ENCODE results near the gene RND2. TPM values are rescaled to one million over a fixed set of nuclear protein-coding genes. Genes with fewer than 3 reads are reported as not detected.
"Not testable (repeated sequence)": the region's sequence is repeated elsewhere in the genome, so short reads cannot be mapped to it uniquely, and the experiment has no call there.

The RND2 gene
- total RNA-seq, 1 donor from 2014 or later = 3.6 TPM

DNA sequence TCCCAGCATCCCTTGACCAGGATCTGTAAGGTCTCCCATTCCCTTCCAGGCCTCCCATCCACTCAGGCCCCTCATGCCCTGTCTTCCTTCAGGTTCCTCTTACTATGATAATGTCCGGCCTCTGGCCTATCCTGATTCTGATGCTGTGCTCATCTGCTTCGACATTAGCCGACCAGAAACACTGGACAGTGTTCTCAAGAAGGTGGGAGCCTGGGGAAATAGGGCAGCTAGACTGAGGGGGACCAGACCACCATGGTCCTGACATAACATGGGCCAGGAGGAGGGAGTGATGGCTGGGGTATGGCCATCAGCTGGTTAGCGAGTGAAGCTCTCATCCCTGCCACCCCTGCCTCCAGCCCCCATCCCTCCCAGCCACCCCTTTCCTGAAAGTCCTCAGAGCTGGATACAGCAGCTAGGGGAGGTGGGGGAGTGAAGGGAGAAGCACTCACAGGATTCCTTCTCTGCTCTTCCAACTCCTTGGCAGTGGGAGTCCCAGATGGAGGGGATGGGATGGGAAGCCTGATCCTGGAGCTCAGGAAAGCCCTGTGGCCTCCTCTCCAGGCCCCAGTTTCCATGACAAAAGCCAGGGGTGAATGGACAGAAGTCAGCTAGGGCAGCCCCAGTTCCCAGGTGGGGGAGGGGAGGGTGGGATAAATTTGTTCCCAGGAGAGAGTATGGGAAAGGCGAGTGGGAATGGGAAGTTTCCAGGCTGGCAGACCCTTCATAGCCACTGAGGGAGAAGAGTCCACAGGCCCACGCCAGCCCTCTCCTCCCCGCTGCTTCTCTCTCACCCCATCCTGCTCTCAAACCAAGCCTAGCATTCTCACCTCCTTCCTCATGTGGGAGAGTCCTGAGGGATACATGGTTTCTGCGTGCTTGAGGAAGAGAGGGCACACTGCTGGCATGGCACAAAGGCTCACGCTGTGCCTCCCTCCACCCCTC, 2.3 kb downstream of the RND2 start:
- DNase-seq = no peak

DNA sequence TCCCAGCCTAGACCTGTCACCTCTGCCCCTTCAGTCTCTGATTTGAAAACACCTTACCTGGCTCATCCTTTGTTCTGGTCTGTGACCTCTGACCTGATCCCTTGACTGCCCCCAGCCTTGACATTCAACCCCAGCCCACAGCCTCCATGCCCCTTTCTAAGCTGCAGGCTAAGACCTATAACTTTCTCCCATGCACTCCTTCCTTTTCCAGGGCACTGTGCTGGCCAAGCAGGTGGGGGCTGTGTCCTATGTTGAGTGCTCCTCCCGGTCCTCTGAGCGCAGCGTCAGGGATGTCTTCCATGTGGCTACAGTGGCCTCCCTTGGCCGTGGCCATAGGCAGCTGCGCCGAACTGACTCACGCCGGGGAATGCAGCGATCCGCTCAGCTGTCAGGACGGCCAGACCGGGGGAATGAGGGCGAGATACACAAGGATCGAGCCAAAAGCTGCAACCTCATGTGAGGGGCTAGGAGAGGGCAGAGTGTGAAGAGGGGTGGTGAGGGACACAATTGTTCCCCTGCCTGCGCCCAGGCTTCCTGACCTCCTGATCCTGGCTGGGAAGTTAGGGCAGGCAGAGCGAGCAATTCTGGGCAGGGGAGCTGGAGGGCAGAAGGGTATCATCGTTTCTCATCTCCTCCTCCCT, 3.3 kb downstream of the RND2 start:
- no peak for DNase-seq

DNA sequence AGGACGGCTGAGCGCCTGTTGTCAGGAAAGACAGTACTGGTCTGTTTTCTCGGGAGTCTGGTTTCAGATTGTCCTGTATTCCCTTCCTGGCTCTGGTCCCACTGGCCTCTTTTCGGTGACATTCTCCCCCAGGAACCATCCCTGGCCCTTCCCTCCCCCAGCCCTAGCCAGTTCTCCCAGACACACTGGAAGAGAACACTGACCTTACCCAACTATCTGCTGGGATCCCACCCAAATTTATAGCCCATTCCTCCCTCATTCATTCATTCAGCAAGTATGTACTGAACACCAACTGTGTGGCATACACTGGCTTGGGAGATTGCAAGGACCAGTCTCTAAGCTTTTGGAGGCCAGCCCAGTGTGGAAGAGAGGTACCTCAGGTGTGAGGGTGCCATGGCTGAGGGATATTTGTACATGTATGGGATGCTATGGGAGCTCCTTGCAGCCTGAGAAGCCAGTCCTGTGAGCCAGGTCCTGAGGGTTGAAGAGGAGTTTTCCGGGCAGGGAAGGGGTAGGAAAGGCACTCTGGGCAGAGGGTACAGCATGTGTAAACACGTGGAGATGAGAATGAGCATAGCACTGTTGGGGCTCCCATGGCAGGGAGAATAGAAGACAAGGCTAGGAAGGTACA, 5.2 kb downstream of the RND2 start:
- DNase-seq = no peak

DNA sequence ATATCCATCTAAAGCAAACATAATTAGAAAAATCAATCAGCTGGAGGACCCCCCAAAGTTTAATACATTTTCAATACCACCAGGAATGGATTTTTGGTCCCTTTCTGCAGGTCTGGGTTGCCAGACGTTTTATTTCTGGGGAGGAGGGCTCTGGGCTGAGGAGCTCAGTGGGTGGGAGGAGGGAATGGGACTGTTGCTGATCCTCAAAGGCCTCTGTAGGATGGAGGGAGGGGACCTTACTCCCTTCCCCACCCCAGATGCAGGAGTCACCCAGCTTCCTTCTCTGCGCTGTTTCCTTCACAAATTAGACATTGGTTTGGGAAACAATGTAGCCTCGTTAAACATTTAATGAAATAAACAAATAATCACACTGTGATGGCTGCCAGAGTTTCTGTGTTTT, 6.6 kb downstream of the RND2 start:
- DNase-seq = no peak

DNA sequence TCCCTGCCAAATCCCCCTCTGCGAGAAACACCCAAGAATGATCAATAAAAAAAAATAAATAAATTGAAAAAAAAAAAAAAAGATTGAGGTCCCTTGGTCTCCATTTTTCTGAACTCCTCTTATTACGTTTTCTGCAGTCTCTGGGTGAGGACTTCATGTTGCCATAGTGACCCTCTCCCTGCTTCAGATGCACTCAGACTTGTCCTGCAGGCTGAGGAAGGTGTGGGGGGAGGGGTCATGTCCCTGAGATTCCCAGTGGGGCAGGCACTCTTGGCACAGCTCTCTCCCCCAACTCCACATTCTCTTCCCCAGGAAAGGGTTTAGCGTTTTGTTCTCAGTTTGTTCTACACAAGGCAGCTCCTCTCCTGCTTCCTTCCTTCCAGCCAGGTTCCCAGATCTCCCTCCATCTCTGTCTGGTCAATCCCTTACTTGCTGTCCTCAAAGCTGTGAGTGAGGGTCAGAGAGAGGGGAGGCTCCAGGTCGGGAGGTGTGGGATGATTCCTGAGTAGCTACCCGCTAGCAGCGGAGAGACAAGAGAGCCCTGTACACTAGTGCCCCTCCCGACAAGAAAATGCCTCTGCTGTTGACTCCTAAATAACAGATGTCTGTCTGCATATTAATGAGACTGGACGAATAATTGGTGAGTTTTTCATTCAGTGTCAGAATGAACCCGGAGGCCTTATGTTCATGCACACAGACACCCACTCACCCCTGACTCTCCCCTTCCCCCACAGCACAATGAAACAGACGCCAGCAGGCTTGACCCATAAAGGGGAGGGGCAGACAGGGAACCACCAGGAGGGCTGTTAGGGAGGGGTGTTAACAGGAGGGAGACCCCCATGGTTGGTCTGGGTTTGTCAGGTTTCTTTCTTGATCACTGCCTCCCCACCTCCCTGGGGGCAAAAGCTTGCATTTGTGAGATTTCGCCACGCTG, 9.2 kb downstream of the RND2 start:
- DNase-seq = no peak

DNA sequence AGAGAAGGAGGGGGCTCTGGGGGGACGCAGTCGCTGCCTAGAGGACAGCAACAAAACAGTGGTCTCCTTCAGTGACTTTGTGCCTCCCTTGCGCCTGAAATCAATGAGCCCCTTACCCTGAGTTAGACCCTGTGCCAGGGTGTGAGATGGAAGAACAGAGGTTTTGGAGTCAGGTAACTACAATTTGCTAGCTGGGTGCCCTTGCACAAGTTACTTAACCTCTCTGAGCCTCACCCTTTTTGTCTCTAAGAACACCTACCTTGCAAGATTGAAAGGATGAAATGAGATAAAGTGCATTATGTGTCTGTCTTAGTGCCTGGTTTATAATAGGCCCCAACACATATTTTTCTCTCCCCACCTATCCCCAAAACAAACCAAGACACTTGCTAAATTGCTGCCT, 9.9 kb downstream of the RND2 start:
- DNase-seq = no peak

DNA sequence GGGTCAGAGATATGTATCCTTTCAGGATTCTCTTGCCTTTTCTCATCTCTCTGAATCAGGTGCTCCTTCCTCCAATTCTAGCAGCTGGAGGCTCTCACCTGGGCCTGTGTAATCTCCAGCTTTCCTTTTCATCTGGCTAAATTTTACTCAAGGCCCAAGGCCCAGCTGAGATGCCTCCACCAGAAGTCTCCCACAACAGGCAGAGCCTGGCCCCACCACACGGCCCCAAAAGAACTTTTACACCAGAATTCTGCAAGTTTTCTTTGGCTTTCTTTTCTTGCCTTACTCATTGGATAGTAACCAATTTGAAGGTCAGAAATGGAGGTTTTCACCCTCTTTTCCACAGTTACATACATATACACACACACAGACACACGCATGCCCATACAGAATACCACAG, 14.6 kb downstream of the RND2 start:
- DNase-seq = no peak

DNA sequence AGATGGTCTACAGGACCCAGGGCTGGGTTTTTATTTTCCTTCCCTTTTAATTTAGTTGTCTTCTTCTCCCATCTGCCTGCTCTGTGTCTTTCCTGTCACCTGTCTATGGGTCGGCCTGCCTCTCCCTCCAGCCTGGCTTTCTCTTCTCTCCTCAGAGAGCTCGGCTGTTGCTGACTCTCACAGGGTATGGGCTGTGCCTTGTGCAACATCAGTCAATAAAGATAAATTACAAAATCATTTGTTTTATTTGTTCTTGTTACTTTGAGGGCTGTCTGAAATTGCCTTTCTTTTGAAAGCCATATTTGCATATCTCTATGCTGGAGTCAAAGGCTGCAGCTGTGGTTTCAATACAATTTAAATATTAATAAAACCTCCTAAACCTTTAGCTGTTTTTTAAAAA, 15.6 kb downstream of the RND2 start:
- DNase-seq = no peak

DNA sequence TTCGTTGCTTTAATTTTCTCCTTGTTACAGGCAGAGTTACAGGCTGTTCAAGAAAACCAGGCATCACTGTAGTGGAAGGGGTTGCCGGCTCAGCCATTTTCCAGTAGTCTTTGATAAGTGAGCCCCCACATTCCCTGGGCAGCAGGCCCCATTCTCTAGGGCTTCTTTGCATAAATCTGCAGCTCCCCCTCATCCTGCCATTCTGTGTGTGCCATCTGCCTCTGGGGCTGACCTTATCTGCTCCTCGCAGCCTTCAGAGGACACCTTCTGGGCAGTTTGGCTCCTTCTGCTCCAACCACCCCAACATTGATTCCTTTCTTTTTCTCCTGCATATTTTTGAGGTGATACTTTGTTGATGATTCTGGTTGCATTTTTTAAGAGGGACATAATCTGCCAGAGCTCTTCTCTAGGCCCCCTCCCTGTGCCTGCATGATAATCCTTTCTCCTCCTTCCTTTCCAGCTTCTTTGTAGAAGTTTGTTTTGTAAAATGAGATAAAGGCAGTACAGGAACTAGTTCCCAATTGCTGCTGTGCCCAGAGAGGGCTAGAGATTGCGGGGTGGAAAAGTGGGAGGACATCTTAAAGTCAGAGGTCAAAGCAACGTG, 17.1 kb downstream of the RND2 start:
- DNase-seq = no peak

DNA sequence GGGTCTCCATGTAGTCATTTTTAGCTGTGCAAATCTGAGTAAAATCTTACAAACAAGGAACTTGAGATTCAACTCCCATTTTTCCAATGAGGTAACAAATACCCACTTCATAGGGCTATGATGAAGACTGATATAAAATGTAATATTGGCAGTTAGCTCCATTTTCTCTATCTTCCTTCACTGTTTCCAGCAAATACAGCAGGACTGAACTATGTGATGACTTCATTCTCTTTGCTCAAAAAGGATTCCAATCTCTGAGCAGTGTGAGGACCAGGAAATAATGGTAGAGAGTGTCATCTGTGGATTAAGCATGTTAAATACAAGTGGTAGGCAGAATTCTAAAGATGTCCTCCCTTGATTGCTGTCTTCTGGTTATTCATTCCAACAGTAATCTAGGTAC, 18.3 kb downstream of the RND2 start:
- no peak for DNase-seq

DNA sequence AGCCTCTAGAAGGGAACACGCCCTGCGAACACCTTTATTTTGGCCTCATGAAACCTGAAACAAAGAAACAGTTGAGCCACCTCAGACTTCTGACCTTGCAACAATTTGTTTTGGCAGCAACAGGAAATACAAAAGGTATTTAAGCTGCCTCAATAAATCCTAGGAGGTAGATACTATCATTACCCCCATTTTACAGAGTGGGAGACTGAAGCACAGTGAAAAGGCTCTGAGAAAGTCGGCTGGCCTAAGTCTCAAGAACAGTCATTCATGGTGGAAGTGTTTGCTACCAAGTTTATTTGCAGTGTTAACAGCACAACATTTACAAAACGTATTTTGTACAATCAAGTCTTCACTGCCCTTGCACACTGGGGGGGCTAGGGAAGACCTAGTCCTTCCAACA, 19.0 kb downstream of the RND2 start:
- DNase-seq = no peak

DNA sequence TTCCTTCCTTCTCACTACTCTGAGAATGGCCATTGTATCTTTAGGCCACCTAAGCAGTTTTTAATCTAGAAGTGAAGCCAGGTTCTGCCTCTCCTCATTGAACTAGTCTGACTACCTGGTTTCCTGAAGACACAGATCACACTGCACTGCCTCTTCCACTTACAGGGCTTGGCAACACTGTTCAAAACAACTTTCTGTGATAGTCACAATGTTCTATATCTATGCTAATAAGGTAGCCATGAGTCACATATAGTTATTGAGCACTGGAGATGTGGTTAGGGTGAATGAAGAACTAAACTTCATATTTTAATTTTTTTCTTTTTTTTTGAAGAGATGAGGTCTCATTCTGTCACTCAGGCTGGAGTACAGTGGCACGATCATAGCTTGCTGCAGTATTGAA, 26.9 kb downstream of the RND2 start:
- DNase-seq = no peak

DNA sequence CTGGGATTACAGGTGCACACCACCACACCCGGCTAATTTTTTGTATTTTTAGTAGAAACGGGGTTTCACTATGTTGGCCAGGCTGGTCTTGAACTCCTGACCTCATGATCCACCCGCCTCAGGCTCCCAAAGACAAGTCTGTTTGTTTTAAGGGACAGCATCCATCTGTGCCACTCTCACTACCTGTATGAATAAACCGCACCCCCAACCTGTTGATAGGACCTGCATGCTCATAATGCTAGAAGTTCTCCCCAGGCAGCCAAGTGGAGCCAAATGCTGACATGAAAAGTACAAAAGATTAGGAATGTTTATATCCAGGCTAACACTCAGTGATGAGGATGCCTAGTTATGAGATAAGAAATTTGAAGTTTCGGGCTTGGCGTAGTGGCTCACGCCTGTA, 28.0 kb downstream of the RND2 start:
- not testable (repeated sequence) for DNase-seq

DNA sequence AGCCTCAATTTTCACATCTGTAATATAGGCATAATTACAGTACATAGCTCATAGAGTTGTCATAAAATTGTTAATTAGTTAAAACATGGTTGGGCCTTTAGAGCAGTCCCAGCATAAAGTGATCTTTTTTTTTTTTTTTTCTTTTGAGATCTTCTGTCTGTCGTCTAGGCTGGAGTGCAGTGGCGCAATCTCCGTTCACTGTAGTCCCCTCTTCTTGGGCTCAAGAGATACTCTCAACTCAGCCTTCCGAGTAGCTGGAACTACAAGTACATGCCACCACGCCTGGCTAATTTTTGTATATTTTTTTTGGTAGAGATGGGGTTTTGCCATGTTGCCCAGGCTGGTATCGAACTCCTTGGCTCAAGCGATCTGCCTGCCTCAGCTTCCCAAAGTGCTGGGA, 31.0 kb downstream of the RND2 start:
- no peak for DNase-seq

DNA sequence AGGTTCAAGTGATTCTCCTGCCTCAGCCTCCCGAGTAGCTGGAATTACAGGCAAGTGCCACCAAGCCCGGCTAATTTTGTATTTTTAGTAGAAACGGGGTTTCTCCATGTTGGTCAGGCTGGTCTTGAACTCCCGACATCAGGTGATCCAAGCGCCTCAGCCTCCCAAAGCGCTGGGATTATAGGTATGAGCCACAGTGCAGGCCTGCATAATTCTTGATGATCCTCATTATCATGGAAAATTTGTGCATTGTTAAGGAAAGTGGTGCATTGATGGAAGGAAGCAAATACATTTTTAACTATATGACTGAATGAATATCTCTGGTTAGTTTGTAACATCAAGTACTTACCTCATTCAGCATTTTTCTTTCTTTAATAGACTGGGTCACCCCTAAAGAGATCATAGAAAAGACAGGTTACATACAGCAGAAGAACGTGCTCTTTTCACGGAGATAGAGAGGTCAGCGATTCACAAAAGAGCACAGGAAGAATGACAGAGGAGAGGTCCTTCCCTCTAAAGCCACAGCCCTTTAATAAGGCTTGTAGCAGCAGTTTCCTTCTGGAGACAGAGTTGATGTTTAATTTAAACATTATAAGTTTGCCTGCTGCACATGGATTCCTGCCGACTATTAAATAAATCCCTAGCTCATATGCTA, 38.1 kb downstream of the RND2 start:
- no peak for DNase-seq

DNA sequence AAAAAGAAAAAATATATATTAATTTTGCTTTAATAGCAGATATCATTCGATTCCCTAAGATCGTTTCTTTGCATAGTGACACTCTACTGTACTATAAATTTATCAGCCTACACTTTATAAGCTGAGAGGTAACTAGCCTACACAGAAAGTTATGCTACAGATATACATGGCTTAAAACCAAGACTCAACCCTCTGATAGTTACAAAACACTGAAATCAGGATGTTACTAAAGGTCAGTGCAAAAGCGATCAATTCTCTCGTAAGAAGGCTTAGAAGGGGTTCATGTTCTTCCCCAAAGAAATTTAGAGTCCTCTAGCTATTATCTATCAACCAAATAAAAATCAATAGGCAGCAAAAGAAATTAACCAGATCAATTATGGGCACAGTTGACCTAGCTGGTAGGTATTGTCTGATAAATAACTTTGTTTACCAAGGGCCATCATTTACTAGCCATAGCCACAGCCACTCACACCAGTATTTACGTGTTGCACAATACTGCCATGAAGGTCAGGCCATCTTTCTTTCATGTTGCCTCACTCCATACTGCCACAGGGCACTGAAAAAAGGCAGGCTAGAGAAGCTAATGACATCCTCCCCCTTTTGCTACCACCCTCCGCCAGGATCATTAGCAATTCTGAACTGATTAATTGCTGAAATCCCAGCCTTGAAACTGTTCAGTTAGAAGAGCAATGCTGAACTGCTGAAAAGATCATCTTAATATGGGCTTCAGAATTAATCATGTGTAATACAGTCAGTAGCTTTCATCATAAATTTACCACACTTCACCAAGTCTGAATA, 43.7 kb downstream of the RND2 start:
- DNase-seq = no peak

DNA sequence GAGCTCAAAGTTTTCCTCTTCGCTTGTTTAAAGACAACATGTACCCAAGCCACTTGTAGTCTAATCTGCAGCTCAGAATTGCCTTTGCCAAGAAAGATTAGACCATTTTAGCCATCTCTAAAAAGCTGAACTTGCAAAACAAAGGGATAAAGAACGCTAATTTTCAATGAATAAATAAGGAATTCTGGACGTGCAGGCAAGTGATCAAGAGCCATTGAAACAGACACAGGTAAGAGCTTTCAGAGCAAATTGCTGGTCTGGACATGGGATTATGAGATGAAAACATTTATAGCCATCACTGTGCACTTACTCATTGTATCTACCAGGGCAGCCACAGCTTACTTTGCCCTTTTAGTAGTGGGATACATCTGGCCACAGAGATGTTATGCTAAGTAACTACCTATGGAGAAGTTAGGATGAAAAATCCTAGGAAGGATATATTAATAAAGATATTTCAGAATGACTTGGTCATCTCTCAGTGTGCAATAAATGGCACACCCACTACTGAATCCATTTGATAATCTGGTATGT, 44.4 kb downstream of the RND2 start:
- no peak for DNase-seq

DNA sequence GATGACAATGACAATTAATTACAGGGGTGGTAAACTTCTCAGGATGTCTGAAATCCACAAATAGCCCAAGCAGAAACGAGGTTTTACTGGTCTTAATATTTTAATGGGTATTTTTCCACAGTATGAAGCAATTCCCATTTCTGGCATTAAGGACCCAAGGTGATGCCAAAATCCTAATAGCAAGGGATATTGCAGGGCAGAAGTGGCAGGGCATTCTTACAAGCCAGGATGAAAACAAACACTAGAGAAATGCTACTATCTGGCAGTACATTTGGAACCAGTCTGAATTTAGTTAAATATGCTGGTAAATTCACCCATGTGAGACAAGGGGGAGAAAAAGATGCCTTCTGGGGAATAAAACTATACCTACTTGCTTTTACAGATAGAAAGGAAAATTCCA, 45.2 kb downstream of the RND2 start:
- DNase-seq = no peak

DNA sequence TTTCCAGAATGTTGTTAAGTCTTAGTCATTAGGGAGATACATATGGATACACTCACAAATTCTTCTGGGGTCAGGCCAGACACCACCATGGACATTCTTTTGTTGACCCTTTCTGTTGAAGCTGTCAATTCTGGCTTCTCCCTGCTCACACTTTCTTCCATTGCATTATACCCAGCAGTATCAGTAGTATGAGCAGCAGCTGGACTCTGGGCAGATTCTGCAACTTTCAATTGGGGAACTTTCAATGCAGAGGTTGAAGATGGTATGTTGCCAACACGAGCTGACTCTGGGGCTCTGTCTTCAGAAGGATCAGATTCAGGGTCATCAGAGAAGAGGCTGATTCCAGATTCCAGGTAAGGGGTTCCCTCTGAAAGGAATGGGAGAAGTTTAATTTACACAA, 45.8 kb downstream of the RND2 start:
- no peak for DNase-seq

DNA sequence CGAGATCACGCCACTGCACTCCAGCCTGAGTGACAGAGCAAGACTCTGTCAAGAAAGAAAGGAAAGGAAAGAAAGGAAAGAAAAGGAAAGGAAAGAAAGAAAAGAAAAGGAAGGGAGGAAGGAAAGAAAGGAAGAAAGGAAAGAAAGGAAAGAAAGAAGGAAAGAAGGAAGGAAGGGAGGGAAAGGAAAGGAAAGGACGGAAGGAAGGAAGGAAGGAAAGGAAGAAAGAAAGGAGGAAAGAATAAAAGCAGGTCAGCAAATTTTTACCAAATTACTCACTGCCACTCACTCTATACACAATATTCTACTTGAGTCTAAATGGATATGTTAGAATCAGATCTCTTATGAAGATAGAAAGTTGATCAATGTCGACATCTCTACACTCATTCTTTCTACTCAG, 49.8 kb downstream of the RND2 start:
- DNase-seq = no peak
